H1 (cell line): ENCODE measurements around the gene KIF26A. TPM values are rescaled to one million over a fixed set of nuclear protein-coding genes. Genes with fewer than 3 reads are reported as not detected.
A peak's percentile ranks its signal among the peaks of the same experiment; 100 is the strongest.

Experiments
- GABPA ChIP-seq: IDR thresholded peaks from 2 replicates; pipeline ENCODE4 v1.6.1; 2011; ENCODE audit warnings: mild to moderate bottlenecking, low read length, moderate library complexity, borderline replicate concordance; ENCODE audit not compliant: insufficient read depth
- NANOG ChIP-seq: IDR thresholded peaks from 2 replicates; pipeline ENCODE4 v1.6.1; 2011; ENCODE audit warnings: low read length, low read depth, mild to moderate bottlenecking, inconsistent platforms; ENCODE audit not compliant: insufficient read depth, poor library complexity, severe bottlenecking
- RXRA ChIP-seq: IDR thresholded peaks from 2 replicates; pipeline ENCODE4 v1.6.1; 2011; ENCODE audit warnings: low read depth, mild to moderate bottlenecking, low read length, moderate library complexity; ENCODE audit not compliant: insufficient read depth
- SAP30 ChIP-seq: fragments of 300-600 bp; sonication (generic); IDR thresholded peaks from 2 replicates; pipeline ENCODE4 v1.7.1; 2012; ENCODE audit warnings: low read length, moderate library complexity, mild to moderate bottlenecking, inconsistent platforms; ENCODE audit not compliant: insufficient read depth, insufficient replicate concordance
- microRNA counts: library from miRNA; unstranded; fragments of <30 nt; microRNA quantifications from one replicate; lab custom pipeline; 2015
- microRNA-seq, 2 experiments: library from miRNA; unstranded; fragments of <30 nt; microRNA quantifications; one replicate each; pipeline versions ENCODE4 to v1.2.0, GENCODE V29; 2016 to 2020; ENCODE audit warnings: borderline microRNAs expressed in 2 of 2, borderline number of aligned reads in 2 of 2, borderline replicate concordance in 1 of 2
- polyA plus RNA-seq, 7 experiments: library from polyadenylated mRNA; depleted of rRNA in 3 of 7; stranded (reverse) in 5 of 7; unstranded in 2 of 7; fragments of >200 nt in 5 of 7; fragments of 200-250 nt in 2 of 7; gene quantifications; 1 replicate in 5 of 7; 2 replicates in 1 of 7; 4 replicates in 1 of 7; pipeline versions ENCODE4 v1.2.1 to v1.2.3, GENCODE V29; 2011 to 2013; ENCODE audit warnings: missing spikeins in 2 of 7, mixed read lengths in 2 of 7
- small RNA-seq: library from polyadenylated mRNA; stranded (forward); fragments of <200 nt; extraction: miRNeasy Mini kit (QIAGEN cat#:217004); gene quantifications from one replicate; pipeline ENCODE3, GENCODE V24; 2013; ENCODE audit not compliant: insufficient read depth
- total RNA-seq: library from RNA; stranded (reverse); fragmentation: NEBNext Ultra II Directional; extraction: Animal tissue kit (Norgen Biotek cat#: 25700); gene quantifications from 2 replicates; pipeline ENCODE4 v1.2.1, GENCODE V29; 2021

The KIF26A gene
- total and polyA plus RNA-seq, 2 of the 8 experiments (the other 6 are each of a cell fraction or from before 2014, with no cell fraction given) = 11.5 to 41.6 TPM

DNA sequence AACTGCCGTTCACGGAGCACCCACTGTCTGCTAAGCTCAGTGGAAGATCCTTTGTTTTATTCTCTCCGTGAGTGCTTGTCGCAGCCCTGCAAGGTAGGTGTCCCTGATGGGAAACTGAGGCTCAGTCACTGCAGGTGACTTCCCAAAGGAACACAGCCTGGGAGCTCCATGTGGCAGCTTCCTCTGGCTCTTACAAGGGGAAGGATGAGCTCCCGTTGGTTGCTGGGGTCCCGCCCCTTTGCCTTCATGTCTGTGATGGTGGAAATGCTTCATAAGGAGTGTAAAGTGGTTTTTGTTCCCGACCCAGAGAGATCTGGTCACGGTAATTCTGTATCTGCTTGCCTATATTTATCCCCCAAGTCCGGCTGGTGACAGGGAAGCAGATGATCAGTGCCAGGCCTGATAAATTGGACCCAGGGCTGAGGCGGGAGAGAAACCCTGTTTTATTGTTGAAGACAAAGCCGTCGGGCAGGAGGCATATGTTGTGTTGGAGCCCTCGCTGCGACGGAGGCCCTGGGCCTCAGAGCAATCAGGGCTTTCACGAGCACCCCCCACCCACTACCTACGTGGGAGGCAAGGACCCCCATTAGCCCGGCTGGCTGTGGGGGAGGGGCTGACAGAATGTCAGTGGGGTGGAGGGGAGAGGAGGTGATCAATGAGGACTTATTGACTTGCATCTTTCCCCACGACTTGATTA is 91.9 kb downstream of the KIF26A start (continued):
- TF ChIP-seq SAP30 (no peak), RXRA (no peak), GABPA (no peak), NANOG (no peak)

MicroRNAs encoded within 50 kb of the gene (microRNA counts, 767-probe panel; counts per million panel counts)
- microRNA hsa-miR-203 (lab: Ali Mortazavi, UCI) = 879 counts per million, percentile 95 among the panel's probes with 10 or more counts

Small RNA genes lying within 50 kb of the gene (microRNA-seq; reads per million reads assigned to microRNA genes)
- gene MIR203A (0 reads per million in 2 experiments), gene MIR203B (0 reads per million in 2 experiments)

Small RNA genes lying within 50 kb of the gene (small RNA-seq; reads per million reads assigned to genes)
- gene MIR203A = 66.9 reads per million, percentile 97 among the genes with 10 or more reads in this experiment

Other genes with a start within 250 kb of the KIF26A start
- not detected in 2 replicates for gene TDRD9, start 210.1 kb upstream of the KIF26A start, total RNA-seq
- not detected in 2 replicates for gene TDRD9, start 210.1 kb upstream of the KIF26A start, polyA plus RNA-seq (2011; rRNA removed)
- not detected in 2 replicates for gene RD3L, start 196.1 kb upstream of the KIF26A start, total RNA-seq
- gene RD3L, start 196.1 kb upstream of the KIF26A start, polyA plus RNA-seq (2011; rRNA removed) = not detected in 2 replicates
- gene ASPG, start 52.9 kb upstream of the KIF26A start, total RNA-seq = 0.34 and 0.46 TPM in 2 replicates
- 0.59 and 0.89 TPM in 2 replicates for gene ASPG, start 52.9 kb upstream of the KIF26A start, polyA plus RNA-seq (2011; rRNA removed)